ENCODE measurements around the gene CRYBG1.

The CRYBG1 gene

GRCh38 chr6:106560996-106561685 lies 200.6 kb downstream of the CRYBG1 start:
- no peak overlapping the region for H3K4me3 ChIP-seq (ENCODE audit: low read depth, low read length)
- TF ChIP-seq CTCF (IDR thresholded peaks at IDR 0.05; ENCODE audit: low read depth, low read length) = no peak

DNA sequence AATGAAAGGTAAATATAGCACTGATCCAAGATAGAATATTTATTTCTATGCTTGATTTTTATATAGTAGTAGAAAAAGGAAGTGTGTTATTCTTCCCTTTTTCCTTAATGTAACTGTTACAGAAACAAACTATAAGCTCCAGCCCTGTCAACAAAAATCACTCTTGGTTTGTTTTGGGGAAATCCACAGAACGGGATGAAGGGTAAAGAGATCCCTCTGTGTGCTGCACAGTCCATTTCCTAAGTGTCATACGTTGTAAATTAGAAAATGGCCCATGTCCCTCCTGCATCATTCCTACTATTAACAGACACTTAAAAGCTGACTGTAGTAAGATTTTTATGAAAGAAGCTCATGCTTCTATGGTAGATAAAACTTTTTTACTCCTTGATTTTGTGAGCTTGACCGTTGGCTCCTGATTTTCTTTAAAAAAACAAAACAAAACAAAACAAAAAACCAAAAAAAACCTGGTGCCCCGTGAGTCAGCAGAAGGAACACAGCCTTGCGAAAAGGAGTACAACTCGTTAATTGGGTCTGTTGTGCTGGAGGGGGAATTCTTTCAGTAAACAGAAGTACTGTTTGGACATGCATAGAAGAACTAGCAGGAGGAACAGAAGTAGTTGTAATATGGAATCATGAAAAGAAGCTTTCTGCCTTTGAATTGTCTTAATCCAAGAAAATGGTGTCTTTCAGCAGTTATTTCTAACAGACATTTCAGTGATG lies 201.3 kb downstream of the CRYBG1 start:
- no peak for TF ChIP-seq CTCF (IDR thresholded peaks at IDR 0.05; ENCODE audit: low read depth, low read length)
- H3K4me3 ChIP-seq (ENCODE audit: low read depth, low read length) = no peak overlapping the region

DNA sequence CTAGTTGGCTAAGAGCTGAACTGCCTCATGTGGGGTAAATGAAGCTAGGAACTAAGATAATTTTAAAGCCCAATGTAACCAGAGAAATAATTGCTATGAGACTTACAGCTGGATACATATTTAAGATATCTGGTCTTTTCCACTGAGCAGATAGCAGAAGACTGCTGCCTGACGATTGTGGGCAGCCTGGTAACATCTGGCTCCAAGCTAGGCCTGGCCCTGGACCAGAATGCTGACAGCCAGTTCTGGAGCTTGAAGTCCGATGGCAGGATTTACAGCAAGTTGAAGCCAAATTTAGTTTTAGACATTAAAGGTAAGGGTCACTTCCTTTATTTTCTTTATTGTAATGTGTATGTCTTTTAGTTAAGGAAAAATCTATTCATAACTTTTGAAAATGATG lies 203.1 kb downstream of the CRYBG1 start:
- no peak for TF ChIP-seq CTCF (IDR thresholded peaks at IDR 0.05; ENCODE audit: low read depth, low read length)
- H3K4me3 ChIP-seq (ENCODE audit: low read depth, low read length) = no peak overlapping the region

- no peak for TF ChIP-seq CTCF (IDR thresholded peaks at IDR 0.05; ENCODE audit: low read depth, low read length)
- no peak overlapping the region for H3K4me3 ChIP-seq (ENCODE audit: low read depth, low read length)
Measured at GRCh38 chr6:106564476-106564875, 204.0 kb downstream of the CRYBG1 start.

DNA sequence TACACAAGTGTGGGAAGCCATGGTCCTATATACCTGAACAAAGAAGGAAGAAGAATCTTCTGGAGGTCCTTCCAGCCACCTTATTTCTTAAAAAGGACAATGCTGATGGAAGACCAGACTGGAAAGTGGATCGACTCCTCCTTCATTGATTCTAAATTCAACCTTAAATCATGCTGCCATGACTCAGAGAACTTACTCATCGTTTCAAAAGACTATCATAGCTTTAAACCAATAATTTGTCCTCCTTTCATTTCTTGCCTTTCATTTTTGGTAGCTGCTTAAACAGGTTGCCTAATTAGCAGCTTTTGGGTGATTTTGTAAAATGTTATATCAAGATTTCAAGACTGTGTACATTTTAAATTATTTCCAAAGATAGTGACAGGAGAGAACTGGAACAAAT lies 208.0 kb downstream of the CRYBG1 start:
- no peak for TF ChIP-seq CTCF (IDR thresholded peaks at IDR 0.05; ENCODE audit: low read depth, low read length)
- no peak overlapping the region for H3K4me3 ChIP-seq (ENCODE audit: low read depth, low read length)

- TF ChIP-seq CTCF (IDR thresholded peaks at IDR 0.05; ENCODE audit: low read depth, low read length) = no peak
- no peak overlapping the region for H3K4me3 ChIP-seq (ENCODE audit: low read depth, low read length)
Measured at GRCh38 chr6:106569428-106569827, 208.9 kb downstream of the CRYBG1 start.

DNA sequence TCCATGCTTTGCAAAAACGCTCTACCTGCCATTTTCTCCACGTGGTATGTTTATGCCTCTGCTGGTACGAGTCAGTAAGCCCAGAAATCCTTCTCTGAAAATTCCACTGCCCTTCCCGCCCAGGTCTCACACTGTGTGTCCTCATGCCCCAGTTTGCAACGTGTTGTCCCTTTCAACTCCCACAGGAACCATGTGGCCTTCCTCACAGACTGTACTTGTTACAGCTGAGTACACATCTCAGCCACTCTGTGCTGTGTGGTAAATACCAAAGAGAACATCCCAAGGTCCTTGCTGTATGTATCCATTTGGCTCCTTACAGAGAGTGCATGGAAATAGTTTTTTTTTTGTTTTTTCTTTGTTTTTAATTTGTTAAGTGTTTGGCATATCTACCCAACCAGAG lies 211.9 kb downstream of the CRYBG1 start:
- TF ChIP-seq CTCF (IDR thresholded peaks at IDR 0.05; ENCODE audit: low read depth, low read length) = no peak
- no peak overlapping the region for H3K4me3 ChIP-seq (ENCODE audit: low read depth, low read length)

All from WI38 (cell line).